ENCODE results near the gene SRCAP. TPM values are rescaled to one million over a fixed set of nuclear protein-coding genes. Genes with fewer than 3 reads are reported as not detected.

Gene SRCAP
- total RNA-seq, 2 experiments from 2014 or later = 70.8 to 73.5 TPM

DNA sequence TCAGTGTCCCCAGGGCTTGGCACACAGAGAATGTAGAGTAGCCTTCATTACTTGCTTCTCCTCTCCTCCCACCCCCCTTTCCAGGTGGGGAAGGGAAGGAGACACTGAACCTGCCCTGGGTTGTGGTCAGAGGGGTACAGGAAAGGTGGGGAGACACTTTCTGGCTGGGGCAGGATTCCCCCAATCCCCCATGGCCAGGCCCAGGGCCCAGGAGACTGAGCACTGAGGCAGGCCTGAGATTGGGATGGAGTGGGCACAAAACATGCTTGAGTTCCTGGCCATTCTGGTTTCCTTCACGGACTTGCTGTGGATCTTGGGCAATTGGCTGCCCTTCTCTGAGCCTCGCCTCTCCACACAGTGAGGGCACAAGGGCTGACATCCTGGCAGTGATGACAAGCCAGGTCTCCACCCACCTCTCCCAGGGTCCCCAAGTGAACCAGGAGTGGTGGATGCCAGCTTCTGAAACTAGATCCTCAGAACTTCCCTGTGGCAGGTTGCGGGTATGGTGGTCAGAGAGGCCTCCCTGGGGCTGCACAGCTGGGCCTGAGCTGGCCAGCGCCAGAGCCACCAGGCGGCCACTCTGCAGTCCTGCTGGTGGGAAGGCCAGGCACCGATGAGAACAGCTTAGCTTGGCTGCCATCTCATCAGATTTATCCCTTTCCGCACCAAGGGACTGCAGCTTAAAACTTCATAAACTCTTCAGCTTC is 78.8 kb downstream of the SRCAP start:
- POLR2A ChIA-PET = interaction anchor here (1.2 kb wide), 1 partner anchor 28 kb away, joined by 3 read pairs; no protein-coding TSS in a partner anchor
- CTCF ChIA-PET = interaction anchor here (0.7 to 1.3 kb wide), 2 partner anchors 37 to 67 kb away, joined by 3 read pairs; no protein-coding TSS in a partner anchor

DNA sequence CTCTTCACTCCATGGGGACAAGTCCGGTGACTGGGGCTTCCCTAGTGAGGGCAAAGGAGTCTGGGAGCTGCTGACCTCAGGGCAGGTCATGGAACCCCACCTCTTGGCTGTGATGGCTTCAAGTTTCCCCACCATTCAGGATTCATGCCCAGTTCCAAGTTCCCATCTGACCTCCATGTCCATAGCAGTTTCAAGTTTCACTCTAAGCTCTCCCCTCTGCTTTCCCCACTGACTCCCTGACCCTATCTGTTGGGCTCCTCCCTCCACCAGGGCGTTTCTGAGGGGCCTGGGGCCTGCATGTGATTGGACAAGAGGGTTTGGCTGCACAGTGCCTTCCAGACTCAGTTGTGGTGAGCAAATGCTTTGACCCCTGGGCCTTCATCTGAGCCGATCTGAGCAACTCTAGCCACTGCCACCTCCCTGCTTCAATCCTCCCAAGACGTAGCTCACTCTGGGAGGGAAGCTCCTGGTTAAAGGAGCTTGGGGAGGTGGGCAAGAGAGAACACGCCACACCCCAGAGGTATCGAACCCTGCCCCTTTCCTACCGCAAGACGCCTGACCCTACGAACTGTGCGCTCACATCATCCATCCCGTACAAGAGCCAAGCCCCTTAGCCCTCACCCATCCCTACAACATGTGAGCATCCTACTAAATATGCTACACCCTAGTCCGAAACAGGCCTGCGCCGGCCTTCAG is 79.7 kb downstream of the SRCAP start:
- POLR2A ChIA-PET = interaction anchor here (0.6 to 0.7 kb wide), 2 partner anchors 31 to 138 kb away, joined by 4 to 6 read pairs; partner anchors contain the start of gene PHKG2
- CTCF ChIA-PET = interaction anchor here (0.7 kb wide), 1 partner anchor 36 kb away, joined by 3 read pairs; no protein-coding TSS in a partner anchor

DNA sequence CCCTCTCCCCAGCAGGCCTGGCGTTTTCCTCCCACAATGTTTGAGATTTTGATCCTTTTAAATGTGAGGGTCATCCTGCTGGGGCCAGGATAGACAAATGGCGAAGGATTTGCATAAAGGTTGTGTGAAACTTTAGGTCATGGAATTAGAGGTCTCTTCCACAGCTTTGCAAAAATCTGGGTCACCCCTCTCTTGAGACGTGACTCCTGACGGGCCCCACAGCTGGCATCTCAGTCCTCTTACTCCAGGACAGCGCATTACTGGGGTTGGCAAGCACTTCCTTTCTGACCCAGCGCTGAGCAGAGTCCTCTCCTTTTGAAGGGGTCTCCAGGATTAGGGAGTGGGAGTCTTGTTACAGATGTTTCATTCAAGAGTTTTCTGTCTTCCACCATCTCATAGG is 80.6 kb downstream of the SRCAP start:
- ChIA-PET POLR2A (interaction anchor here (0.6 kb wide), 1 partner anchor 137 kb away, joined by 6 read pairs; no protein-coding TSS in a partner anchor), CTCF (no interaction called here)

DNA sequence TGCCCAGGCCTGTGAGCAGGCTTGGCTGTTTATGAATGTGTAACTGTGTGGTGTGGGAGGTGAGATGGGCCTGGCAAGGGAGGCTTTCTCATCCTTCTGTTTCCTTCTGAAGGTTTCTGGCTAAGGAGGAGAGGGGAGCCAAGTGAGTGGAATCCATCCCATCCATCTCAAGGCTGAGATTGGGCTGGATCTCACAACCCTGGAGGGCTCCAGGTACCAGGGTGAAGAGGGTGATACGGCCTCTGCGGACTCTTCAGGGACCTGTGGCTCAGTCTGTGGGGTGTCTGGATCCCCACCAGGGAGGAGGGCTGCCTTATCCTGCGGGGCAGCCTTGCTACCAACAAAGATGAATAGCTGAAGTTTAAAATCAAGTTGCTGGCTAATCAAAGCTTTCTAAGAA is 81.0 kb downstream of the SRCAP start:
- POLR2A ChIA-PET = no interaction called here
- CTCF ChIA-PET = no interaction called here

DNA sequence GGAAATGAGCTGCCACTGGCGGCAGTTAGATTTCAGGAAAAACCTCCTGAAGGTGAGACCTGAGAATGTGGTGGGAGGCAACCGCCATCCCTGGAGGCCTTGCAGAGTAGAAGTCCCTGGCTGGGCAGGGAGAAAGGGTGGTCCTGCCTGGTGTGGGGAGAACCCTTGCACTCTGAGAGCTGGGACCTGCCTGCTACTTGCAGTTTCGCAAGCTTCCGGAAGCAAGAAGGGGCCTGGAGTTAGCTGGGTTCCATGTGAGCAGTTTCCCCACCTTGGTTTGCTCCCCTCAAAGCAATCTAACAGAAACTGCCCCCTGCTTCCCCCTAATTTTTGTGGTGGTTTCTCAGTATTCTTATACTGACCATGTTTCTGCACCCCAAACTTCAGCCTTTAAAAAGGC is 81.6 kb downstream of the SRCAP start:
- POLR2A ChIA-PET = no interaction called here
- CTCF ChIA-PET = no interaction called here

DNA sequence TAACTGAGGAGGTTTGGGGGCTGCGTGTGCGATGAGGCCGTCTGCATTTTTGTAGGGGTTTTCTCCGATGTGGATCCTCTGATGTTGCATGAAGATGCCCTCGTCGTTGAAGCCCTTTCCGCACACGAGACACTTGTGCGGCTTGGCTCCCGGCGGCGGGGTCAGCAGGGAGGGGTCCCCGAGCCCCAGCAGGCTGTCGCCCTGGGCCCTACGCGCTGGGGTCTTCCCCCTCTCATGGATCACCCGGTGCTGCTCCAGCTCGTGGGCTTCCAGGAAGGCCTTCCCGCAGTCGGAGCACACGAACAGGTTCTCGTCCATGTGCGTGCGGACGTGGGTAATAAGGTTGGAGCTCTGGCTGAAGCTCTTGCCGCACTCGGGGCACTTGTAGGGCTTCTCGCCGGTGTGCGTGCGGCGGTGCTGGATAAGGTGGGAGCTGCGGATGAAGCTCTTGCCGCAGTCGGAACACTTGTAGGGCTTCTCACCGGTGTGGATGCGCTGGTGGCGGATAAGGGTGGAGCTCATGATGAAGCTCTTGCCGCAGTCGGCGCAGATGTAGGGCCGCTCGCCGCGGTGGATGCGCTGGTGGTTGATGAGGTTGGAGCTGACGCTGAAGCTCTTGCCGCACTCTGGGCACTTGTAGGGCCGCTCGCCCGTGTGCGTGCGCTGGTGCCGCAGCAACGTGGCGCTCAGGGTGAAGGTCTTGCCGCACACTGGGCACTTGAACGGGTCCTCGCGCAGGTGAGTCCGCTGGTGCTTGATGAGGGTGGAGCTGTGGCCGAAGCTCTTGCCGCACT is 83.7 kb downstream of the SRCAP start:
- ChIA-PET CTCF (interaction anchor here (1.1 kb wide), 1 partner anchor 10 kb away, joined by 3 read pairs; no protein-coding TSS in a partner anchor), POLR2A (interaction anchor here (0.5 kb wide), 1 partner anchor 92 kb away, joined by 5 read pairs; no protein-coding TSS in a partner anchor)

DNA sequence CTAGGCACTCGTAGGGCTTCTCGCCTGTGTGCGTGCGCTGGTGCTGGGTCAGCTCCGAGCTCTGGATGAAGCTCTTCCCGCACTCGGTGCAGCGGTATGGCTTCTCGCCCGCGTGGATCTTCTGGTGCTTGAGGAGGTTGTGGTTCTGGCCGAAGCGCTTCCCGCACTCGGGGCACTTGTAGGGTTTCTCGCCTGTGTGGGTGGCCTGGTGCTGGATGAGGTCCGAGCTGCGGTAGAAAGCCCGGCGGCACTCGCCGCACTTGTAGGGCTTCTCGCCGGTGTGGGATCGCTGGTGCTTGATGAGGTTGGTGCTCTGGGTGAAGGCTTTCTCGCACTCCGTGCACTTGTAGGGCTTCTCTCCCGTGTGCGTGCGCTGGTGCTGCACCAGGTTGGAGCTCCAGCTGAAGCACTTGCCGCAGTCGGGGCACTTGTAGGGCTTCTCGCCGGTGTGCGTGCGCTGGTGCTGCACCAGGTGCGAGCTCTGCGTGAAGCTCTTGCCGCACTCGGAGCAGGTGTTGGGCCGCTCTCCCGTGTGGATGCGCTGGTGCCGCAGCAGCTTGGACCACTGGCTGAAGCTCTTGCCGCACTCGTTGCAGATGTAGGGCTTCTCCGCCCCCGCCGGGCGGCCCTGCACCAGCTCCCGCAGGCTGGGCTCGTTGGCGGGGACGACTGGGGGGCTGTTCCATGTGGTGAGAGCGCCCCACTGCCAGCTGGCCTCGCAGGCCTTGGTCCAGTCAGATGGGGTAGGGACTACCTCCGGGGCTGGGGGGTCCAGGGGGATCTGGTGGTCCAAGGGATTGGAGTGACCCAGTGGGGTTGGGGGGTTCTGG is 84.5 kb downstream of the SRCAP start:
- CTCF ChIA-PET = interaction anchor here (1.1 kb wide), 1 partner anchor 9 kb away, joined by 3 read pairs; no protein-coding TSS in a partner anchor
- POLR2A ChIA-PET = no interaction called here

DNA sequence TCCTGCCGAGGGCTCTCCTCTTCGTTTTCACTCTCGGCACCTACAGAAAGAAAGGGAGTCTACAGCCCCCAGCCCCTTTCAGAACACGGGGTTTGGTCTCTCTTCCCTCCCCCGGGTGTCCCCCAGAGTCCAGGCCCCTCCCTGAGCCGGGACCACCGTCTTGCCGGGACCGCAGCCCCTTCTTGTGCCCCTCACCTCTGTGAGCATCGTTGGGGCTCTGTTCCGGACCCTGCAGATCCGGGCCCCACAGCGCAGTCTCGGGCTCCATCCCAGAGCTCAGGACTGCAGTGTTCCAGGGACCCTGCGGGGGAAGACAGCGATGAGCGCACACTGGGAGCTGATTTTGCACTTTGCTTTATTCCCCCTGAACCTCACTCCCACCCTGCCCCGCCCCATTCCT is 85.2 kb downstream of the SRCAP start:
- CTCF ChIA-PET = no interaction called here
- POLR2A ChIA-PET = no interaction called here

DNA sequence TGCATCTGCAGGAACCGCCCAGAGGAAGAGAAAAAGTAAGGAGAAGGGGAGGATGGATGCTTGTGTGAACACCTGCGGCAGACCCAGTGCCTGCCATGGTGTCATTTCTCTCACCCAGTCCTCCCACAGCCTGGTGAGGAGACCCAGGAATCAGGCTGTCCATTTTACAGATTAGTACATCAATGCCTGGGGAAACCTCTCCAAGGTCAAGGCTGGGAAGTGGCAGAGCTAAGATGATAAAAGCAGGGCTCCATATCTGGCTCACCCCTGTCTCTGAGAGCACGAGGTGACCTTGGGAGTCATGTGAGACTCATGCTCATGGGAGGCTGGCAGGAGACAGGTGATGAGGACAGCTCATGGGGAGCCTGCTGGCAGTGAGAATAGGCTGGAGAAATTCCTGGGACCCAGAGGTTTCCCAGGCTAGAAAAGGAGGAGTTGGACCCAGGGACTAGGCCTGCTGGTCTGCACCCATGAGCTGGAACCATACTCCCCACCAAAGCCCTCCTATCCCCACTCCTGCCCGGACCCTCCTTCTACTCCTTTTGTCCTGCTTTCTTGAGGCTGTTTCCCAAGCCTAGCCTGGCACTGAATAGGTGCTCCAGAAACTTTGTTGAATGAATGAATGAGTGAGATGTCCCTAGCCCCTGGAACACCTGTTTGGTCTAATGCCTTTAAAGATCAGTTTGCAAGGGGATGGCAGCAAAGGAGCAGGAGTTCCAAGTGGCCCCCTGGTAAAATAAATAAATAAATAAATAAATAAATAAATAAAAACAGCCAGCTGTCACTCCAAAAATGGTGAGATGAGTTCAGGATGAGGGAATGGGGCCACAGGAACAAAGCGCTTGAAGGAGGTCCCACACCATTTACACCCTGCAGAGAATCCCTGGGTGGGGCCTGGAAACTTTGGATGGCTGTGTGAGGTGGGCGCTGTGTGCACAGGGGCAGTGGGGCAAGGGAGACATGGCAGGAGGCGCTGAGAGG is 86.4 kb downstream of the SRCAP start:
- ChIA-PET POLR2A (no interaction called here), CTCF (interaction anchor here (1.3 to 2.0 kb wide), 2 partner anchors 20 to 29 kb away, joined by 4 to 5 read pairs; no protein-coding TSS in a partner anchor)

DNA sequence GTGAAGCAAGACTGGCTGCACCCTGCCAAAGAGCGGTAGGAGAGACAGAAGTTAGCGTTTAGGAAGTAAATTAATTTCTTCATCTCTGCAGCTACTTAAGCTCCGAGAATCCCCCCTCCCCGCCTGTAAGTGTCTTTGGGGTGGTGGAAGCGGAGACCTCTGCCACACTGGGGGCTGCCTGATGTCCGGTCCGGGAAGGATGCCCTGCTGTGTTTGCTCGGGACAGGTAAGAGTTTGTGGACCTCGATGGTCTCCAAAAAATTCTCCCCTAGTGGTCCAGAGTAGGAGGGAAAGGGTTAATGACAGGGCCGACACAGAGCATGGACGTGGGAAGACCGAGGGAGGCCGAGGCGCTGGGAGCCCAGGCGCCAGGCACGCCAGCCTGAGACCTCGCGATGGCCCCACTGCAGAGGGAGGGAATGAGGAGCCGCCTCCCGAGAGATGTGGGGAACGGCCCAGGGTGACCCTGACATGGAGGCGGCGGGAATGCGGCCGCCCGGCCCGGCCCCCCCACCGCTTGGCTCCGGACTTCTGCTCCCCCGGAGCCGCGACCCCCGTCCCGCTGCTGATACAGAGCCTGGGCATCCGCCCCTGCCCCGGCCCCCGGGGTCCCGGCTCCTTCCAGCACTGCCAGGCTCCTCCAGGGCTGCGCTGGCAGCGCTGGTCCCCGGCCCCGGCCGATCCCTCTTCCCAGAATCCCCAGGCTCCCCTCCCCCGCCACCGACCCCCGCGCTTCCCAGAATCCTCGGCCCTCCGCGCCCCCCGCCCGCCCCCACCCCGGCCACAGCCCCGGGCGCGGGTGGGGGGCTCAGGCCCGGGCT is 87.4 kb downstream of the SRCAP start:
- POLR2A ChIA-PET = no interaction called here
- CTCF ChIA-PET = interaction anchor here (2.0 kb wide), 1 partner anchor 28 kb away, joined by 5 read pairs; no protein-coding TSS in a partner anchor

DNA sequence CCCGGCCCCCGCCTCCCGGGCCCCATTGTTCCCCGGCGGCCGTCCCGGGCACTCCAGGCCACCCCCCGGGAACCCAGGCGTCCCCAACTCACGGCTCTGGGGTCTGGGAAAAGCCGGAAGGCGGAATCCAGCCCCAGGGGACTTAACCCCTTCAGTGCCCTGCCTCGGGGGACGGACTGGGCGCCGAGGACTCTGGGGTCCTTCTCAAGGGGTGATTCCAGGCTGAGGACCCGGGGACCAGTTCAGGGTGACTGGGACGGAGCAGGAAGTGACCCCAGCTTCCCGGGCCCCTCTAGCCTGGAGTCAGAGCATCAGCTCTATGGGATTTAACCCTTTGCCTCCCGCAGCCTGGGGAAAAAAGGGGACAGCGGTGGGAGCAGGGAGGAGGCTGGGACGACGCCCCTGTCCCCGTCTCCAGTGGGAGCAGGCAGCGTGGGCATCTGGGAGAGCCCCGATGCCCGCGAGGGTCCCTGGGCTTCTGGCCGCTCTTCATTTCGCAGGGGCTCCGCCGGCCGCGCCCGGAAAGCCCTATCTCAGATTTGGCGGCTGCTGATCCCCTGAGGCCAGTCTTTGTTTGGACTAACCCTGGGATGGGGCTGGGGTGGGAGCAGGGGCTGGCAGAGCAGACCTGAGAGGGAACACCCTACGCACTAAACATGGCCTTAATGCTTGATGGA is 88.1 kb downstream of the SRCAP start, which contains the start of gene ZNF629:
Gene ZNF629, minus strand, starts transcription at position 270 of the 677 bp plus-strand sequence. CDS start 2,723 bp downstream, outside the sequence.
- ChIA-PET POLR2A (no interaction called here), CTCF (no interaction called here)

DNA sequence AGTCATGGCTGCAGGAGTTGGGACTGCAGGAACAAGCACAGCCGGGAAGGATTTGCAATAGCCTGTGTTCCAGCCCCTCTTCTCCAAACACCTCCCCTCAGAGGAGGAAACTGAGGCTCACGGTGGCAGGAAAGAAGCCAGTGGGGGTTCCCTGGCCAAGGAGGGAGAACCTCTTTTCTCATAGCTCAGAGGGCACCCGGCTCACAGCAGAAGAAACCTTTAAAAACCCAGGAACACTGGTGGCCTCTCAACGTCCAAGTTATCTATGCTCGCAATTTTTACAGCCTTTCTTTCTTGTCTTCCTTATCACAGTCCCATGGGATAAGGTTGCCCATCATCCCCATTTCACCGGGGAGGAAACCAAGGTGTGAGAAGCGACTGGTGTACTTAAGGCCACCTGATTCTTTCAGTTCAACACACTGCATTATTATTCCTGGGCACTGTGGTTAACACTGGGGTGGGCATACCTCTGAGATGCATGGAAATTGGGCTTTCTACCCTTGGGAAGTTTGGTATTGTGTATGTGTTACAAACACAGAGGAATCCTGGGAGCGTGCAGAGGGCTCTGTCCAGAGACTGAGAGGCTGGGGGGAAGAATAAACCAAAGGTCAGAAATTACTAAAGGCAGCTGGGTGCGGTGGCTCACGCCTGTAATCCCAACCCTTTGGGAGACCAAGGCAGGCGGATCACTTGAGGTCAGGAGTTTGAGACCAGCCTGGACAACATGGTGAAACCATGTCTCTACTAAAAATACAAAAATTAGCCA is 88.8 kb downstream of the SRCAP start:
- ChIA-PET CTCF (no interaction called here), POLR2A (no interaction called here)

Data from activated CD8-positive, alpha-beta memory T cell treated with anti-CD3 and anti-CD28 coated beads for 36 hours (primary cell).